CD4-positive, alpha-beta T cell treated with Interleukin-17A for 4 hours (primary cell): Measurements from ENCODE around the gene SRRT.
"Not testable (repeated sequence)": the region's sequence is repeated elsewhere in the genome, so short reads cannot be mapped to it uniquely, and the experiment has no call there.

ENCODE experiments used
- DNase-seq: peaks from one replicate; pipeline ENCODE4 v3.0.0-alpha.2; 2020; ENCODE audit warnings: mixed read lengths

SRRT gene

DNA sequence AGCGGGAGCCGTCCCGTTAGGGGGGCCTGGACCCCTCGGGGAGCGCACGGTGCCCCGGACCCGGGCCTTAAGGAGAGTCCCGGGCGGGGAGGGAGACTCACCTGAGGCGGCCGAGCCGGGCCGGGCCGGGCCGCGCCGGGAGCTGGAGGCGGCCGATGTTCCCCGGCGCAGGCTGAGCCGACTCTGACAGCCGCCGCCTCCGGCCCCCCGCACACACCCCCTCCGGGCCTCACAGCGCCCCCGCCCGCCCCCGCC, 20.7 kb downstream of the SRRT start, which contains the start of gene ACHE:
Gene ACHE (minus strand): TSS at position 188 of the 255 bp plus-strand sequence. CDS start 1,656 bp downstream, outside the sequence.
- DNase-seq: no peak

DNA sequence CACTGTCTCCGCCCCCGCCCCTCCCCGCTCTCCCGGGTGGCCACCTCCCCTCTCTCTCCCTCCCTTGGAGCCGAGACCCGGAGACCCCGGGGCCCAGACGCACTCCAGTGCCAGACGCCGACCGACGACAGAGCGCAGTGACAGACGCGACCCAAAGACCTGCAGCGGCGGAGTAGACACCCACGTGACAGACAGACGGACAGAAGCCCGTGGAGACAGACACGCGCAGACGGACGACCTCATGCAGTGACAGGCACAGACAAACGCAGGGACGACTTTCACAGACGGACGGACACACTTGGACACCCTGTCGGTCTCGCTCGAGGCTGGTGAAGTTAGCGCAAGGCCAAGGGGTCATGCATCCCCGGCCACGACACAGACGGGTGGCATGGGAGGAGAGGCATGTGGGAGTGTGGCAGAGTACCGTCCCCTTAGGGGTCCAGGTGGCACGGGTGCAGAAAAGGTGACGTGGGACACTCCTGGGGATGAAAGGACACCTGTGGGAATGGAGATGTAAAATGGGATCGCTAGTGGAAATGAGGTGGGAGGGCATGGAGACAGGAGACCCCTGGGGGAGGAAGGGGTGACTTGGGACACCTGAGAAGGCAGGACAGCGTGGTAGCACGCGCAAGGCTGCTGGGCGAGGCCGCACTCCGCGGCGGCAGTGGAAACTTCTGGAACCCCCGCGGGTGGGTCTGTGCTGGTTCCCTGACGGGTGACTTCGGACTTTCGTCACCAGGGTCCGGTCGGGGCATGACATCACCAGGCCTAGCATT, 21.2 kb downstream of the SRRT start:
- DNase-seq: peak; percentile 41

DNA sequence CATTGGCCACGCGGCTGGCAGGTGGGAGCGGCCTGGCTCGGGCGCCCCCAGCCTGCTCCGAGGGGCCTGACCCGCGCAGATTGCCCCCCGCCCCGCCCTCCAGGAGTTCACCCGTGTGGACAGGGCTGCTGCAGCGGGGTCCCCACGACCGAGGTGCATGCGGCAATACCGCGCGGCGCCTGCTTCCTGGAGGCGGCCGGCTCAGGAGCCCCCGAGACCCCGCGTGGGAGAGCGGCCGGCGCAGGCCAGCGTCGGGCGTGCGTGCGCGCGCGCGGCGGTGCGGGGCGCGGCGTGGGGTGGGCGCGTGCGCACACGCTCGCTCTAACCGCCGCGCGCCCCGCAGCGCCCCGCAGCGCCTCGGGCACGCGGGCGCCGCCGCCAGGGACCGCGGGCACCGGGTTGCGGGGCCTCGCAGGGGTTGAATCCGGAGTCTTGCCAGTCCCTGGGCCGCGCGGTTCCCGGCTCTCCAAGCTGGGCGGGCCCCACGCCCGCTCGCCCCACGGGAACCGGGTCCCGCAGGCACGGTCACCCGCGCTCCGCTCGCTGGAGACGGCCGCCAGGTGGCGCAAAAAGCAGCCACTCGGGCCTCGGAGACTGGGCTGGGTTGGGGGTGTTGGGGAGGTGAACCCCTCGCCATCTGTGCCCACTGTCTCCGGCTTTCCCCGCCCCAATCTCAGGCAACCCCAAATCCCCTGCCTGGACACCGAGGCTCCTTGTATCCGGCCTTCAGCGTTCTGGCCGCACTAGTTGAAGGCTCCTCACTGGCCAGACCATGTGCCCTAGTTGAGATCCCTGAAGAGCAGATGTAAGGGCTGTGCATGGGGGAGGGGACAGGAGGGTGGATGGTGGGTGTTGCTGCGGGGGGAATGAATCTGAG, 22.1 kb downstream of the SRRT start:
- peak; percentile 79 for DNase-seq

DNA sequence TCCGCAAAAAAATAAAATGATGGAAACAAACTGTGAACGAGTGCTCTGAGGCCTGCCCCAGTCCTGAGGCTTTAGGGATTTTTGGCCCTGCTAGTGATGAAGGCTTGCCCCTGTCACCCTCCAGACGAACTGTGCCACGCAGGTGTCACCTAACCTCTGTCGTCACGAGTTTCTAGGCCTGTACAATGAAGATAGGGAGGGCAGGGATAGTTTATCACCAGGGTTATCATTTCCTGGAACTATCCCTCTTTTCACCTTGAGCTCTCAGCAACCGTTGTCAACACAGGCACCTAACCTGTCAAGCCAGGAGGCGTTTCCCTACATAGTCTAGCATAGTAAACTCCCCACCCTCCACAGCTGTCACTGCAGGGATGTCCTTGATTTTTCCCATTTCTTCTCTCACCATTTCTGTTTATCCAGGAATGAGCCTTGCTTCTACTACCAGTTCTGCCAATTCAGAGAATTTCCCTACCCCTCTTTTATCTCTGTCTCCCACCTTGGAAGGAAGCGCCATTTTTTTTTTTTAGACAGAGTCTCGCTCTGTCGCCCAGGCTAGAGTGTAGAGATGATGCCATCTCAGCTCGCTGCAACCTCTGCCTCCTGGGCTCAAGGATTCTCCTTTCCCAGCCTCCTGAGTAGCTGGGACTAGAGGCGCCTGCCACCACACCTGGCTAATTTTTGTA, 23.0 kb downstream of the SRRT start:
- no peak for DNase-seq

DNA sequence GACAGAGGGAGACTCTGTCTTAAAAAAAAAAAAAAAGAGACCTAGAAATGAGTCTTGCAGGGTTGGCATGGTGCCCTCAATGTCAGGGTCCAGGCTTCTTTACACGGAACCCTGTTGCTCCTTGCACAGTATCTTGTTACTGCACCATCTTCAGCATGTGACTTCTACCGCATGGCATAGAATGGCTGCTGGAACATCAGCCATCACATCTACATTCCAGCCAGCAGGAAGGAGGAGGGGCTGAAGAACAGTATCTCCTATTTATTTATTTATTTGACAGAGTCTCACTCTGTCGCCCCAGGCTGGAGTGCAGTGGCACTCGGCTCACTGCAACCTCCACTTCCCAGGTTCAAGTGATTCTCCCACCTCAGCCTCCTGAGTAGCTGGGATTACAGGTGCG, 24.5 kb downstream of the SRRT start:
- no peak for DNase-seq

DNA sequence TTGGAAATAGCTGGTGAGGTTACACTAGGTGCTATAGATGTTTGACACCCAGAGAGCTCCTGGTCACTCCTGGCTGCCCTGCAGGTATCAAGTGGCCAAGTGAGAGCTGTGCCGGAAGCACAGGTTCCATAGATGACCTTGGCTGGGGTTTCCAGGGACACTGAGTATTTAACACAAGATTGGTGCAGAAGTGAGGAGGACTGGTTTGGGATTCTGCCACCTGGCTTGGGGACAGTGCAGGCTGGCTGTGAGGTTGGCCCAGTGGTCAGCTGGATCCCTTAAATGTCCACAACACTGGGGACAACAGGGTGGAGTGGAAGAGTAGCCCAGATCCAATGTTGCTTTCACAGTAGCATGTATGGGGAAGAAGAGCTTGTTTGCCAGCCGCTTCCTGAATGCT, 26.1 kb downstream of the SRRT start:
- no peak for DNase-seq

DNA sequence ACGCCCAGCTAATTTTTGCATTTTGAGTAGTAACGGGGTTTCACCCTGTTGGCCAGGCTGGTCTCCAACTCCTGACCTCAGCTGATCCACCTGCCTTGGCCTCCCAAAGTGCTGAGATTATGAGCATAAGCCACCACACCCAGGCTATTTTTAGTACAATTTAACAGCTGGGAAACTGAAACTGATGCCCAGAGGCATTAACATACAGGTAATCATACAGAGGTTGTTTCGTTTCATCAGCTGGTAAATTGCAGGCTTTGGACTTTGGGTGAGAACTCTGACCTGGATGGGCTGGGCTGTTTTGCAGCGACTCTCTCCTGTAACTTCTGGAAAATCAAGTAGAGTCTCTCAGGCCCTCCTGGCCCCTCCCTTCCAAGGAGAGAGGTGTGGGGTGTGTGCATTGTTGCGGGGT, 27.0 kb downstream of the SRRT start:
- DNase-seq: no peak

DNA sequence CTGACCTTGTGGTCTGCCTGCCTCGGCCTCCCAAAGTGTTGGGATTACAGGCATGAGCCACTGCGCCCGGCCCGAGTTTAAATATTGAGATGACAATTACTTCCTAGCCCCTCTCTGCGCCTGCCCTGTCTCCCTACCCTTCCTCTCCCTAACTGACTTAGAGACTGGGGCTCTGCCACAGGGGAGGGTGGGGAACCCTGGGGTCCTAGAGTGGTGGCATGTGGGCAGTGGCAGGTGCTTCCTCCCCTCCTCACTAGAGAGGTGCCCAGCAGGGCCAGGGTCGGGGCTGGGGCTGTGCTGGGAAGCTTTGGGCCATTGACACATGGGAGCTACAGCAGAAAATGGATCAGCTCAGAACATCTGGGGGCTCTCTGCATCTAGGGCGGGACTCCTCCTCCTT, 27.7 kb downstream of the SRRT start:
- no peak for DNase-seq

DNA sequence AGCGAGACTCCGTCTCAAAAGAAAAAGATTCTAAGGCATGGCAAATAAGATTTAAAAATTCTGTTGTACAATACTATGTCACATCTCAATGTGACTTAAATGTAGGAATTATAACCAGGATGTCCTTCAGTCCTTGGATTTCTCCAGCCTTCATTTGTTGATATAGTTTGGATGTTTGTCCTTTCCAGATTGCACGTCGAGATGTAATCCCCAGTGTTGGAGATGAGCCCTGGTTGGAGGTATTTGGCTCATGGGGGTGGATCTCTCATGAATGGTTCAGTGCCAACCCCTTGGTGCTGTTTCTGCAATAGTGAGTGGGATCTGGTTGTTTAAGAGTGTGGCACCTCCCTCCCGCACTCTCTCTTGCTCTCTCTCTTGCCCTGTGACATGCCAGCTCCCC, 33.6 kb downstream of the SRRT start:
- no peak for DNase-seq

DNA sequence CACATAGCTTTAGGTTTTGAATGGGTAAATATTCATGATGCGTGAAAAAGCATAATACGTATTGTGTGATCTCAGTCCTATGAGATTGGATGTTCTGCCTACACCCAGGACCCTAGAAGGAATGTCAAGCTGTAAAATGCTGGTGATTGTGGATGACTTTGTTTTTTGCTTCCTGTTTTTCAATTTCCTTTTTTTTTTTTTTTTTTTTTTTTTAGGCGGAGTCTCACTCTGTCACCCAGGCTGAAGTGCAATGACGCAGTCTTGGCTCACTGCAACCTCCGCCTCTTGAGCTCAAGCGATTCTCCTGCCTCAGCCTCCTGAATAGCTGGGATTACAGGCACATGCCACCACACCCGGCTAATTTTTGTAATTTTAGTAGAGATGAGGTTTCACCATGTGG, 35.5 kb downstream of the SRRT start:
- not testable (repeated sequence) for DNase-seq

DNA sequence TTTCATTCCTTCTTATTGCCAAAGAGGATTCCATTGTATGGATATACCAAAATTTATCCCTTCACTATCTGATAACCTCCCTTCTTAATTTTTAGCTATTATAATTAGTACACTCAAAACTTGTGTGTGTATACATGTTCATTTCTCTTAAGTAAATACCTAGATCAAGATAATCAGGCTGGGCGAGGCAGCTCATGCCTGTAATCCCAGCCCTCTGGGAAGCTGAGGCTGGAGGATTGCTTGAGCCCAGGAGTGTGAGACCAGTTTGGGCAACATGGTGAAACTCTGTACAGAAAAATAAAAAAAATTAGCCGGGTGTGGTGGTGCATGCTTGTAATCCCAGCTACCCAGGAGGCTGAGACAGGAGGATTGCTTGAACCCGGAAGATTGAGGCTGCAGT, 36.6 kb downstream of the SRRT start:
- DNase-seq: no peak

DNA sequence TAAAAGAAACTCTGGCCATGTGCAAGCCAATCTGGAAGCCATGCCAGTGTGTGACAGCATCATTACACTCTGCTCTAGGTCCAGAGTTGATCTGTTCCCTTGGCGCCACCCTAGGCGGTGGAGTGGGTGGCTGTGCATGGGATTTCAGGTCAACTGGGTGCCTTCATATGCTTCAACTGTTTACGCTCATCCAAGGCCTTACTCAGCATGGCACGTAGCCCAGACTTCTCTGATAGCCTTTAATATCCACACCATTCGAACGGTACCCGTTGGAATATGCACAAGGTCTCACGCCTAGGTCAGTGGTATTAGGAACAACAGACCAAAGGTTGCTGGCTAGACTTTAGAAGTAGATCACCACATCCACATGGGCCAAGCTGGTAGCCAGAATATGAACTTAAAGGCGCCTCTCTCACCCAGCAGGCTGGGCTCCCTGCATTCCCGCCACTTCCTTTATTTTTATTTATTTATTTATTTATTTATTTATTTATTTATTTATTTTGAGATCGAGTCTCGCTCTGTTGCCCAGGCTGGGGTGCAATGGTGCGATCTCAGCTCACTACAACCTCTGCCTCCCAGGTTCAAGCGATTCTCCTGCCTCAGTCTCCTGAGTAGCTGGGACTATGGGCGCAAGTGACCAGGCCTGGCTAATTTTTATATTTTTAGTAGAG, 39.4 kb downstream of the SRRT start:
- no peak for DNase-seq

DNA sequence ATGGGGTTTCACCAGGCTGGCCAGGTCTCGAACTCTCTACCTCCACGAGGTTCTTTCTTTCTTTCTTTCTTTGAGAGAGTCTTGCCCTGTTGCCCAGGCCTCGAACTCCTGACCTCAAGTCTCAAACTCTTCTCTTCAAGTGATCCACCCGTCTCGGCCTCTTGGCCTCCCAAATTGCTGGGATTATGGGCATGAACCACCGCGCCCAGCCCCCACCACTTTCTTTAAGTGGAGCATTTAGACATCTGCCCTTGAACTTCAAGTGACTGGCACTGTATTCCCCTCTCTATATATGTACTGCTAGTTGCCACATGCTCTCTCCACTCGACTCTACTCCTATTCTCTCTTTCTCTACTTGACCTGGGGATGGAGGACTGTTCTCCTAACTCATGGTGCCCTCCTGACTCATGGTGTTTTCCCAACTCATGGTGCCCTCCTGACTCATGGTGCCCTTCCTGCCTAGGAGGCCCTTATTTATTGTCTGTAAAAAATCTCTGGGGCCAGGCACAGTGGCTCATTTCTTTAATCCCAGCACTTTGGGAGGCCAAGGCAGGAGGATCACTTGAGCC, 40.1 kb downstream of the SRRT start:
- DNase-seq: no peak

DNA sequence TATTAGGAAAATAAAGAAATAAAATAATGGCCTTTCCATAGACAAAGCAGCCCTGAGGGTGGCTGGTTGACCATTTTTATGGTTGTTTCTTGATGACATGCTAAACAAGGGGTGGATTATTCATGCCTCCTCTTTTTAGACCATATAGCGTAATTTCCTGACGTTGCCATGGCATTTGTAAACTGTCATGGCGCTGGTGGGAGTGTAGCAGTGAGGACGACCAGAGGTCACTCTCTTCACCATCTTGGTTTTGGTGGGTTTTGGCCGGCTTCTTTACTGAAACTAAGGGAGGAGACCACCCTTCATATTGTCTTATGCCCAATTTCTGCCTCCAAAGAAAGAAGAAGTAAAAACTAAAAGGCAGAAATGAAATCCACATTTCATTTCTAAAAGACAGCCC, 44.4 kb downstream of the SRRT start:
- DNase-seq: not testable (repeated sequence)

DNA sequence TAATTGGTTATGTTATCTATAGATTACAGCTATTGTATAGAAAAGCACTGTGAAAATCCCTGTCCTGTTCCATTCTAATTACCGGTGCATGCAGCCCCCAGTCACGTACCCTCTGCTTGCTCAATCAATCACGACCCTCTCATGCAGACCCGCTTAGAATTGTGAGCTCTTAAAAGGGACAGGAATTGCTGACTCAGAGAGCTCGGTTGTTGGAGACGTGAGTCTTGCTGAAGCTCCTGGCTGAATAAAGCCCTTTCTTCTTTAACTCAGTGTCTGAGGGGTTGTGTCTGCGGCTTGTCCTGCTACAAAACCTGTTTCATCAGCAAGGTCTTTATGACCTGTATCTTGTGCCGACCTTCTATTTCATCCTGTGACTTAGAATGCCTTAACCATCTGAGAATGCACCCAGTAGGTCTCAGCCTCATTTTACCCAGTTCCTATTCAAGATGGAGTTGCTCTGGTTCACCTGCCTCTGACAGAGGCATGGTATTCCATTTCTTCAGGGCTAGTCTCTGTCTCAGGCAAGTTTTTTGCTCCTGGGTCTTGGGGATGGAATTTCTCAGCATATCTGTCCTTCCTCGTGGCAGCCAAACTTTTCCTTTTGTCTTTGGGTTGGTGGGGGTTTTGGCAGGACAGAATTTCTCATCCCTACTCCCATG, 45.0 kb downstream of the SRRT start:
- not testable (repeated sequence) for DNase-seq

DNA sequence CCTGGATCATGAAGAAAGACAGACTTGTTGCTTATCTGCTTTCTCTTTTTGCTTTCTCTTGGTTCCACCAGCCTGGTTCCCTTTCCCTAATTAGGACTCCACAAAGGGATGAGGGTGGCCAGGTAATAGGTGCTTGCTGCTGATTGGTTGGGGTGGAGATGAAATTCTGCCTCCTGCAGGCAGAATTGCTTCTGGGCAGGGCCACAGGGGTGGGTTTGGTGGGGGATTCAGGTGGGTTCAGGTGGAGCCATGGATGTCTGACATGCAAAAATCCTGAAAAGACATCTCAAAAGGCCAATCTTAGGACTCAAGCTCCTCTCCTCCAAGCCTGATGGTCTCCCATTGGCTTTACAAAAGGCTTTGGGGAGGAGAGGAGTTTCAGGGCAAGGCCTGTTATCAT, 46.1 kb downstream of the SRRT start:
- DNase-seq: no peak

DNA sequence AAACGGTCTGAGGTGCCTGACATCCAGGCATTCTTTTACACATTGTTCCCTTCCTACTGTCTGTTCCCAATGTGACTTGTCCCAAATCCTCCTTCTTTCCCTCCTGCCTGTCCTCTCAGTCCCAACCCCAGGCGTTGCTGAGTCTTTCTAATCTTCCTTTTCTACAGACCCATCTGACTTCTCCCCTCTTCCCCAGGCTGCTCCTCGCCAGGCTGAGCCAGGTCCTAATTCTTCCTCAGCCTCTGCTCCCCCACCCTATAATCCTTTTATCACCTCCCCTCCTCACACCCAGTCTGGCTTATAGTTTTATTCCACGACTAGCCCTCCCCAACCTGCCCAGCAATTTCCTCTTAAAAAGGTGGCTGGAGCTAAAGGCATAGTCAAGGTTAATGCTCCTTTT, 48.7 kb downstream of the SRRT start:
- not testable (repeated sequence) for DNase-seq

DNA sequence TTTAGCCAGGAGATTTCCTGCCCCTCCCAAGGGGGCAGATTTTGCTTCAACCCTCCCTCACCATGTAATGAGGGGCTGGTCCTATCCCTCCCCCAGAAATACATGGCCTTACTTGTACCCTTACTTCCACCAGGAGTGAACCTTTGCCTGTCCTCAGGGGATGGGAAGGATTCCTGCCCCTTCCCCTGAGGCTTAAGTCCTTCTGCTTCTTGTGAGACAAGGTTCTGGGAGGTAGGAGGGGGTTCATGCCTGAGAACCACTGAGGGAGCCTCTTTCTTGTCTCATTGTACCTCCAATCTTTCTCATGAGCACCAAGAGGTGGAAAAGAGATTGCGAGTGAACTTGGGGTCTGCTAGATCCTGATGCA, 54.9 kb downstream of the SRRT start:
- no peak for DNase-seq

DNA sequence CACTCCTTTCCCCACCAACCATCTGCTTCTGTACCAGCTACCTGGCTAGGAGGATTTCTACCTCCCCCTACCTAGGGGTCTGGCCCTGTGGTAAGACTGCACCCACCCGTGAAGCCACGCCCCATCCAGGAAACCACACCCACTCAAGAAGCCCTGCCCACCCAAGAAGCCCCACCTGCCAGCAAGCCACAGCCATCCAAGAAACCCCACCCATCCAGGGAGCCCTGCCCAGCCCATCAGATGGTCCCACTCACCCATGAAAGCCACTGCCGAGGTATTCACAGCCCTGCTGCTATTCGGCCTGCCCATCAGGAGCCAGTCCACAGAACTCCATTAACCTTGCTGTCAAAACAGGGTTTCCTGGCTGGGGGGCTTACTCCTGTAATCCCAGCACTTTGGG, 58.8 kb downstream of the SRRT start:
- no peak for DNase-seq

DNA sequence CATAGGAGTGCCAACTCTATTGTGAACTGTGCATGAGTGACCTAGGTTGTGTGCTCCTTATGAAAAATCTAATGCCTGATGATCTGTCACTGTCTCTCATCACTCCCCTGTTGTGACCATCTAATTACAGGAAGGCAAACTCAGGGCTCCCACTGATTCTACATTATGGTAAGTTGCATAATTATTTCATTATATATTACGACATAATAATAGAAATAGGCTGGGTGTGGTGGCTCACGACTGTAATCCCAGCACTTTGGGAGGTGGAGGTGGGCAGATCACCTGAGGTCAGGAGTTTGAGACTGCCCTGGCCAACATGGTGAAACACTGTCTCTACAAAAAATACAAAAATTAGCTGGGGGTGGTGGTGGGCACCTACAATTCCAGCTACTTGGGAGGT, 60.5 kb downstream of the SRRT start:
- not testable (repeated sequence) for DNase-seq

DNA sequence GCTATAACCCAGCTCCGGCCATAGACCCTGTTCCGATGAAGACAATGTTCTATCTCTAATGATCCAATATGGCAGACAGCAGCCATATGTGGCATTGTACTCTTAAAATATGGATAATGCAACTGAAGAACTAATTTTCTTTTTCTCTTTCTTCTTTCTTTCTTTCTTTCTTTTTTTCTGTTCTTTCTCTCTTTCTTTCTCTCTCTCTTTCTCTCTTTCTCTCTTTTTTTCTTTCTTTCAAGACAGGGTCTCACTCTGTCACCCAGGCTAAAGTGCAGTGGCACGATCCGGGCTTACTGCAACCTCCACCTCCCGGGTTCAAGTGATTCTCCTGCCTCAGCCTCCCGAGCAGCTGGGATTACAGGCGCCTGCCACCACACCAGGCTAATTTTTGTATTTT, 61.3 kb downstream of the SRRT start:
- not testable (repeated sequence) for DNase-seq
